Hepatocyte (in vitro differentiated cells): ENCODE measurements around the gene GTSE1. TPM values are rescaled to one million over a fixed set of nuclear protein-coding genes. Genes with fewer than 3 reads are reported as not detected.

ENCODE experiments used
- DNase-seq: peaks from one replicate; pipeline ENCODE4 v3.0.0-alpha.2; 2016; ENCODE audit warnings: low spot score
- H2AFZ ChIP-seq: fragments of 200-600 bp; sonication (generic); 2 replicates; pipeline ENCODE4 v1.6.0; 2016; ENCODE audit warnings: antibody characterized with exemption, mild to moderate bottlenecking
- H3K27ac ChIP-seq: fragments of 200-600 bp; sonication (generic); 2 replicates; pipeline ENCODE4 v1.5.1; 2016; ENCODE audit warnings: mild to moderate bottlenecking
- H3K27me3 ChIP-seq: fragments of 200-600 bp; sonication (generic); 2 replicates; pipeline ENCODE4 v1.6.1; 2016
- H3K36me3 ChIP-seq: fragments of 200-600 bp; sonication (generic); replicated peaks from 2 replicates; pipeline ENCODE4 v1.5.1; 2016; ENCODE audit warnings: low read depth; ENCODE audit not compliant: insufficient read depth
- H3K4me1 ChIP-seq: fragments of 200-600 bp; sonication (generic); 2 replicates; pipeline ENCODE4 v1.5.1; 2016; ENCODE audit warnings: mild to moderate bottlenecking, moderate library complexity; ENCODE audit not compliant: insufficient read depth
- H3K4me2 ChIP-seq: fragments of 200-600 bp; sonication (generic); 2 replicates; pipeline ENCODE4 v1.6.0; 2016
- H3K4me3 ChIP-seq: fragments of 200-600 bp; sonication (generic); 2 replicates; pipeline ENCODE4 v1.5.1; 2016; ENCODE audit warnings: mild to moderate bottlenecking
- H3K79me2 ChIP-seq: fragments of 200-600 bp; sonication (generic); 2 replicates; pipeline ENCODE4 v1.6.0; 2017; ENCODE audit warnings: mild to moderate bottlenecking
- H3K9me2 ChIP-seq: fragments of 200-600 bp; sonication (generic); replicated peaks from 2 replicates; pipeline ENCODE4 v1.6.0; 2017; ENCODE audit warnings: mild to moderate bottlenecking; ENCODE audit not compliant: insufficient read depth
- H3K9me3 ChIP-seq: fragments of 200-600 bp; sonication (generic); 2 replicates; pipeline ENCODE4 v1.5.1; 2016; ENCODE audit warnings: low read depth, mild to moderate bottlenecking
- H4K20me1 ChIP-seq: fragments of 200-600 bp; sonication (generic); 2 replicates; pipeline ENCODE4 v1.6.0; 2016; ENCODE audit warnings: mild to moderate bottlenecking; ENCODE audit not compliant: insufficient read depth, poor library complexity, severe bottlenecking
- EZH2 ChIP-seq: fragments of 200-600 bp; sonication (generic); IDR thresholded peaks from 2 replicates; pipeline ENCODE4 v1.6.1; 2016; ENCODE audit warnings: antibody characterized with exemption, mild to moderate bottlenecking, borderline replicate concordance
- EZH2phosphoT487 ChIP-seq: fragments of 200-600 bp; sonication (generic); IDR thresholded peaks from one replicate; pipeline ENCODE4 v1.6.1; 2018; ENCODE audit warnings: antibody characterized with exemption, mild to moderate bottlenecking, low read depth, moderate library complexity; ENCODE audit not compliant: unreplicated experiment, severe bottlenecking
- WGBS: methylation state at CpG from one replicate; pipeline ENCODE4 v1.1.6; 2016; ENCODE audit warnings: low lambda C conversion rate; ENCODE audit errors: missing lambda C conversion rate; 5-methylcytosine and 5-hydroxymethylcytosine counted together
- polyA plus RNA-seq: library from polyadenylated mRNA; unstranded; fragments of >200 nt; fragmentation: Nextera tagmentation; extraction: Ambion mirVana; gene quantifications from 2 replicates; pipeline ENCODE4 v1.2.1, GENCODE V29; 2016
- total RNA-seq: library from RNA; depleted of rRNA; stranded (reverse); fragments of >200 nt; gene quantifications from 2 replicates; pipeline ENCODE4 v1.2.3, GENCODE V29; 2014
- TF ChIP-seq, protein P1 (sequence below): fragments of 200-600 bp; sonication (generic); IDR thresholded peaks from 2 replicates; pipeline ENCODE4 v1.5.1; 2016; ENCODE audit warnings: antibody characterized with exemption, mild to moderate bottlenecking; ENCODE audit not compliant: poor library complexity

Gene GTSE1
- total and polyA plus RNA-seq, 2 experiments from 2014 or later = 4.1 to 4.4 TPM

DNA sequence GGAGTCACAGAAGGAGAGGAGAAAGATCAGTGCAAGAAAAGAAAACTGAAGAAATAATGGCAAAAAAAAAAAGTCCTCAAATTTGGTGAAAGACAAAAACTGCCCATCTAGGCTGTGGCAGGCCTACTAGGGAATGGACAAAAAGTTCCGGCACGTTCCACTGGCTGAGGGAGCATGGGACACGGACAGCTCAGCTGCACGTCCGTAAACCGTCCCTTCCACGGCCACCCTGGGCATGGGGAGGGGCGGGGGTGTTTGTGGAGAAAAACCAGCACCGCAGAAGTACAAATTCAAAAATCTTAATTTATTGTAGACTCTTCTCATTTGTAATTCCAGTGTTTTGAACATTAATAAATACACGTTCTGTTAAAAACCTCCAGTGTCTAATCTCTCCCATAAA, 64.2 kb downstream of the GTSE1 start:
- H3K27me3 ChIP-seq = no peaks in the 10 kb centered on the region
- no peaks in the 10 kb centered on the region for H3K36me3 ChIP-seq
- WGBS = 96% methylated on average over 10 of the region's 10 CpGs
- H3K4me3 ChIP-seq = no peak overlapping the region
- no peaks in the 10 kb centered on the region for H3K4me1 ChIP-seq
- H3K79me2 ChIP-seq = no peaks in the 10 kb centered on the region
- no peak overlapping the region for H2AFZ ChIP-seq
- no peak for TF ChIP-seq EZH2
- TF ChIP-seq, protein P1, sequence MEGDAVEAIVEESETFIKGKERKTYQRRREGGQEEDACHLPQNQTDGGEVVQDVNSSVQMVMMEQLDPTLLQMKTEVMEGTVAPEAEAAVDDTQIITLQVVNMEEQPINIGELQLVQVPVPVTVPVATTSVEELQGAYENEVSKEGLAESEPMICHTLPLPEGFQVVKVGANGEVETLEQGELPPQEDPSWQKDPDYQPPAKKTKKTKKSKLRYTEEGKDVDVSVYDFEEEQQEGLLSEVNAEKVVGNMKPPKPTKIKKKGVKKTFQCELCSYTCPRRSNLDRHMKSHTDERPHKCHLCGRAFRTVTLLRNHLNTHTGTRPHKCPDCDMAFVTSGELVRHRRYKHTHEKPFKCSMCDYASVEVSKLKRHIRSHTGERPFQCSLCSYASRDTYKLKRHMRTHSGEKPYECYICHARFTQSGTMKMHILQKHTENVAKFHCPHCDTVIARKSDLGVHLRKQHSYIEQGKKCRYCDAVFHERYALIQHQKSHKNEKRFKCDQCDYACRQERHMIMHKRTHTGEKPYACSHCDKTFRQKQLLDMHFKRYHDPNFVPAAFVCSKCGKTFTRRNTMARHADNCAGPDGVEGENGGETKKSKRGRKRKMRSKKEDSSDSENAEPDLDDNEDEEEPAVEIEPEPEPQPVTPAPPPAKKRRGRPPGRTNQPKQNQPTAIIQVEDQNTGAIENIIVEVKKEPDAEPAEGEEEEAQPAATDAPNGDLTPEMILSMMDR = no peak
- no peak for TF ChIP-seq EZH2phosphoT487
- H3K9me2 ChIP-seq = no peaks in the 10 kb centered on the region
- H3K9me3 ChIP-seq = no peaks in the 10 kb centered on the region
- H3K27ac ChIP-seq = no peak overlapping the region
- no peak overlapping the region for H3K4me2 ChIP-seq
- no peaks in the 10 kb centered on the region for H4K20me1 ChIP-seq
- no peak for DNase-seq

DNA sequence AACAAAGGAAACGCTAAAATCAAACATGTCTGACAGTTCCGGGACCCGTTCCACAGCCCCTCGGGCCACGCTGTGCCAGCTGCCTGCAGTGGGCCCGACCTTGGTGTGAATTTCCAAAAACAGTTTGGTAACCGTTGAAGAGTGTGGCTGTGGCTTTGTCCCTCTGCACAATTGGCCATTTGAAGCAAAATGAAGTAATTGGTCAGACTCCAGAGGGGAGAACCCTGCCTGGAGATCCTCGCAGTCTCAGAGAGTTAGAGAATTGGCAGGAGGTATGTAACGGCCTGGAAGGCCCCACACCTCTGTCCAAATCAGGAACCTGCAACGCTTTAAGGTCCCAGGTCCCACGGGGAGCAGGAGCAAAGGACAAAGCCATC, 65.1 kb downstream of the GTSE1 start:
- Histone ChIP-seq H3K27ac (no peak overlapping the region), H3K4me2 (no peak overlapping the region), H3K27me3 (no peaks in the 10 kb centered on the region), H3K9me3 (no peaks in the 10 kb centered on the region), H3K36me3 (no peaks in the 10 kb centered on the region), H3K4me1 (no peaks in the 10 kb centered on the region), H4K20me1 (no peaks in the 10 kb centered on the region), H3K9me2 (no peaks in the 10 kb centered on the region), H2AFZ (no peak overlapping the region), H3K79me2 (no peaks in the 10 kb centered on the region), H3K4me3 (no peak overlapping the region)
- DNase-seq = no peak
- WGBS = 84% methylated on average over 11 of the region's 11 CpGs
- TF ChIP-seq, protein P1 = no peak
- TF ChIP-seq EZH2phosphoT487 (no peak), EZH2 (no peak)

DNA sequence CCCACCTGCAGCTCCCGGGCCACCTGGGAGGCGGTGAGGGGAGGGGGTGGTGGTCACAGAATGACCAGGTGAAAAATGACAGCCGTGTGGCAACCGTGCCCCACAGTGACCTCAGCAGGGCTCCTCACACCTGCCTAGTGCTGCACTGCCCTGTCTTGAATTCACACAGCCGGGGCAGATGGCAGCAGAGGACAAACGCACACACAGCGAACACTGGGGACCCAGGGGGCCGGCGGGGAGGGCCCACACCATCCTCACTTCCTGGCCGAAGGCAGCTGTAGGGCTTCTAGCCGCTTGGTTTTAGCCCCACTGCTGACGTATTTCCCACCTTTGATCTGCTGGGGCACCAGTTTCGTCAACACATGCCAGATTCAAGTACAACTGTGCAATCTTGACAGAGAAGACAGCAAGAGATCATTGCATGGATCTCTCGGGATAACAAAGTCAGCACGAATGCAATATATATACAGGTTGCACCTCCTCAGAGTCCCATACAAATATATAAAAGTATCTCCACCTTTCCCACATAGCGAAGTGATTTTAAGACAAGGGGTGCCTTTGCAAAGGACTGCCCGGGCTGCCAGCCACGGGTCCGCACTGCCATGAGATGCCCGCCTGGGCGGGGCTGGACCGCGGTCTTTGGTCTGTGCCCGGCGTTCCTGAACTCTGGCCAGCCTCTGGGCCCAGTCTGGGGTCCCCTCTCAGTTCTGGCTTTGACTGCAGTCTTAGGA, 65.7 kb downstream of the GTSE1 start:
- Histone ChIP-seq H3K9me2 (no peaks in the 10 kb centered on the region), H3K27me3 (no peaks in the 10 kb centered on the region), H4K20me1 (no peaks in the 10 kb centered on the region), H3K79me2 (no peaks in the 10 kb centered on the region), H3K4me2 (no peak overlapping the region), H3K36me3 (no peaks in the 10 kb centered on the region), H3K9me3 (no peaks in the 10 kb centered on the region), H2AFZ (no peak overlapping the region), H3K4me3 (no peak overlapping the region), H3K27ac (no peak overlapping the region), H3K4me1 (no peaks in the 10 kb centered on the region)
- TF ChIP-seq, protein P1 = no peak
- TF ChIP-seq EZH2 (no peak), EZH2phosphoT487 (no peak)
- no peak for DNase-seq
- WGBS = 86% methylated on average over 25 of the region's 25 CpGs
